Brain microvascular endothelial cell (primary cell): ENCODE measurements around the gene MAGI1.

ENCODE experiments used
- DNase-seq: peaks from one replicate; pipeline ENCODE4 v3.0.0-alpha.2; 2020
- H3K27ac ChIP-seq: fragments of 250-450 bp; sonication (Bioruptor Pico); 2 replicates; pipeline ENCODE4 v1.5.1; 2020; ENCODE audit warnings: mild to moderate bottlenecking, moderate library complexity
- H3K27me3 ChIP-seq: fragments of 250-450 bp; sonication (Bioruptor Pico); replicated peaks from 2 replicates; pipeline ENCODE4 v1.5.1; 2020; ENCODE audit warnings: mild to moderate bottlenecking
- H3K36me3 ChIP-seq: fragments of 250-450 bp; sonication (Bioruptor Pico); replicated peaks from 2 replicates; pipeline ENCODE4 v1.5.1; 2020; ENCODE audit warnings: mild to moderate bottlenecking
- H3K4me3 ChIP-seq: 2 replicates; pipeline ENCODE4 v1.5.1; 2011; ENCODE audit warnings: low read depth, mild to moderate bottlenecking, control low read depth, low read length, moderate library complexity
- in situ Hi-C: cut with HindIII; loops from 2 replicates; pipeline ENCODE4 v1.10.0; 2017; ENCODE audit warnings: low sequenced_read_pairs, low pct_ligation_motif_present
- TF ChIP-seq, protein P1 (sequence below): IDR thresholded peaks from 2 replicates; pipeline ENCODE4 v1.5.1; 2011; ENCODE audit warnings: low read depth, mild to moderate bottlenecking, moderate library complexity, low read length, control low read depth, inconsistent platforms; ENCODE audit errors: missing control alignments

Gene MAGI1

DNA sequence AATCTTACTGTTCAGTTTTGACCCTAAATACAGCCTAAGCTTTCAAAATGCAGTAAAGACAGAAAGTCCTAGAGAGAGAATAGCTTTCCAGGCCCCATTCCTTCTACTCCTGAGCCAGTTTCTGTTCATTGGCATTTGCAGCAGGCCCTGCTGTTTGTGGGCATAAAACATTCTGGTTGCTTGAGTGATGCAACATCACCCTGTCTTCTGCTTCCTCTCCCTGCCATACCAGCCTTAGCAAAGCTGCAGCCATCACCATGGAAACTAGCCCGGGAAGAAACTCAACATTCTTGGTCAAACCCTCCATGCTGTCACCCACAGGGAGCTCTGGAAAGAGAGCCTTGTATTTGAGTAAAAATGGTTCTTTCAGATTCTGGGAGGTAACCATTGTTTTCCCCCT lies 325.7 kb downstream of the MAGI1 start:
- H3K27me3 ChIP-seq: no peaks in the 10 kb centered on the region
- in situ Hi-C loops: no loop called here
- no peak overlapping the region for H3K4me3 ChIP-seq
- TF ChIP-seq, protein P1, sequence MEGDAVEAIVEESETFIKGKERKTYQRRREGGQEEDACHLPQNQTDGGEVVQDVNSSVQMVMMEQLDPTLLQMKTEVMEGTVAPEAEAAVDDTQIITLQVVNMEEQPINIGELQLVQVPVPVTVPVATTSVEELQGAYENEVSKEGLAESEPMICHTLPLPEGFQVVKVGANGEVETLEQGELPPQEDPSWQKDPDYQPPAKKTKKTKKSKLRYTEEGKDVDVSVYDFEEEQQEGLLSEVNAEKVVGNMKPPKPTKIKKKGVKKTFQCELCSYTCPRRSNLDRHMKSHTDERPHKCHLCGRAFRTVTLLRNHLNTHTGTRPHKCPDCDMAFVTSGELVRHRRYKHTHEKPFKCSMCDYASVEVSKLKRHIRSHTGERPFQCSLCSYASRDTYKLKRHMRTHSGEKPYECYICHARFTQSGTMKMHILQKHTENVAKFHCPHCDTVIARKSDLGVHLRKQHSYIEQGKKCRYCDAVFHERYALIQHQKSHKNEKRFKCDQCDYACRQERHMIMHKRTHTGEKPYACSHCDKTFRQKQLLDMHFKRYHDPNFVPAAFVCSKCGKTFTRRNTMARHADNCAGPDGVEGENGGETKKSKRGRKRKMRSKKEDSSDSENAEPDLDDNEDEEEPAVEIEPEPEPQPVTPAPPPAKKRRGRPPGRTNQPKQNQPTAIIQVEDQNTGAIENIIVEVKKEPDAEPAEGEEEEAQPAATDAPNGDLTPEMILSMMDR: no peak
- peak; percentile 79 for DNase-seq
- no peak overlapping the region for H3K27ac ChIP-seq
- no peaks in the 10 kb centered on the region for H3K36me3 ChIP-seq

DNA sequence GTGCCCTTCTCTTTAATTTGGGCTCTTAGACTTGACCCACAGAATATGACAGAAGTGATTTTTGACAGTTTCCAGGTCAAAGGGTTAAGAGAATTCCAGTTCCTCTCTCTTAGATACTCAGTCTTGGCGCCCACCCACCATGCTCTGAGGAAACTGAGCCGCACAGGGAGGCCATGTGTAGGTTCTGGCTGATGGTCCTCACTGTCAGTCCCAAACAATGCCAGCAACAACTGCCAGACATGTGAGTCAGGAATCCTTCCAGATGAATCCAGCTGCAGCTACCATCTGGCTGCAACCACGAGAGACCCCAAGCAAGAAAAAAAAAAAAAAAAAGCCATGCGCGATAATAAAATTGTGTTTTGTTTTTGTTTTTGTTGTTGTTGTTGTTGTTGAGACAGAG lies 326.6 kb downstream of the MAGI1 start:
- in situ Hi-C loops: no loop called here
- Histone ChIP-seq H3K27me3 (no peaks in the 10 kb centered on the region), H3K27ac (no peak overlapping the region), H3K4me3 (no peak overlapping the region), H3K36me3 (no peaks in the 10 kb centered on the region)
- DNase-seq: no peak
- TF ChIP-seq, protein P1: no peak

DNA sequence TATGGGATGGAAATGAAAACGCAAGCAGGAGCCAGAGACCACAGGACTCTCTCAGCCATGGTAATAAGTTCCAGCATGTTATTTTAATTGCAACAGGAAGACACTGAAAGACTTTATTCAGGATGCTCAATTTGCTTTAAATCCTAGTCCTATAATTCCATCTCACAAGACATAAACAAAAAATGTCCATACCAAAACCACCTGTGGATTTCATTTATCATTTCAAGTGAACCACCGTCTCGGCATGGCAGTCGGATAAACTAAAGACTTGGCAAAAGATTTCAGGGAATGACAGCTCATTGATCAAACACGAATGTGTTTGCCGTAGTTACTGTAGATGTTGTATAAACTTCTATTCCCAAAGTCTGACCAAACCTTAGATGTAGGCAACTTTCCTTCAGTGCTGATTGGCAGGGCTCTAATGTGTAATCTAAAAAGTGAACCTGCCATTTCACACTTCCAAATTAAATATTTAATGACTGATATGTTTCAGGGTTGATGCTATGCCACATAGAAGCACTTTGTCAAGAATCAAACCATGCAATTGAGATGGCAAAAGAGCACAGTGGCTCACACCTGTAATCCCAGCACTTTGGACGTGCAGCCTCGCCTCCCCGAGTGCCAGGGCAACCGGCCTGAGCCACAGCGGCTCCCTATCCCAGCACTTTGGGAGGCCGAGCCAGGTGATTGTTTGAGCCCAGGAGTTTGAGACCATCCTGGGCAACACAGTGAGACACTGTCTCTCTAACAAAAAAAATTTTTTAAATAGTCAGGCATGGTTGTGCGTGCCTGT lies 331.7 kb downstream of the MAGI1 start:
- H3K36me3 ChIP-seq: no peaks in the 10 kb centered on the region
- H3K27me3 ChIP-seq: no peaks in the 10 kb centered on the region
- TF ChIP-seq, protein P1: no peak
- DNase-seq: no peak
- no peak overlapping the region for H3K4me3 ChIP-seq
- in situ Hi-C loops: no loop called here
- no peak overlapping the region for H3K27ac ChIP-seq

DNA sequence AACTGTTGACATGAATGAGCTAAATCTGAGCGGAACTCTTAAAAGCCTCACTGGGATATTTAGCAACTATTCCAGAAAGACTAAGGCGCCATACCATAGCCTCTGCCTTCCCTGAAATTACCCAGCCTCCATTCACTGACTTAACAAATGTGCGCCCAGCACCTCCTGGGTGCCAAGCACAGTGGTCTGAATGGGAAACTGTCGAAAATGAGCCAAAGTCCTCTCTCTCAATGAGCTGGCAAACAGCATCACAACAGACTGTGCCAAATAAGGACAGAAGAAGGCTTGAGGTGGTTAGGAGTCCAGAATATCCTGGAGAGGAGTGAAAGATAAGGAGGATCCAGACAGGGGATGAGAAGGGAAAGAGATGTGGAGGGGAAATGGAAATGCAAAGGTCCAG lies 332.4 kb downstream of the MAGI1 start:
- in situ Hi-C loops: no loop called here
- no peak for DNase-seq
- Histone ChIP-seq H3K36me3 (no peaks in the 10 kb centered on the region), H3K27me3 (no peaks in the 10 kb centered on the region), H3K27ac (no peak overlapping the region), H3K4me3 (no peak overlapping the region)
- TF ChIP-seq, protein P1: no peak

DNA sequence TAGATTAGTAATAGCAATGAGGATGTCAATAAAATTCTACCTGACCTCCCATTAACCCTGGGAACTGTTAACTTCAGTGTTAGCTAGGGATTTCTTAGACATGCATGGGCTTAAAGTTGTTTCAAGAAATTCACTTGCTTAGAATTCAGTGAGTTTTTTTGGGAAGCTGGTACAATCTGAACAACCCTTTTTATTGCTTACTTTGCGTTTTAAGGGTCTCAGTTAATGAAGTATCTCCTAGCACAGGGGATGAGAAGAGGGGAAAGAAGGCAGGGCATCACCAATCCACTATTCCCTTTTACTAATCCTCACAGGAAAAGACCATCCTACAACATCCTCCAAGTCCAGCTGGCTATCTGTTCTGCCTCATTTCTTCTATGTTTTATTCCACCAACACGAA lies 334.9 kb downstream of the MAGI1 start:
- TF ChIP-seq, protein P1: no peak
- no peak overlapping the region for H3K27ac ChIP-seq
- H3K4me3 ChIP-seq: no peak overlapping the region
- H3K27me3 ChIP-seq: no peaks in the 10 kb centered on the region
- DNase-seq: no peak
- no peaks in the 10 kb centered on the region for H3K36me3 ChIP-seq
- in situ Hi-C loops: no loop called here

DNA sequence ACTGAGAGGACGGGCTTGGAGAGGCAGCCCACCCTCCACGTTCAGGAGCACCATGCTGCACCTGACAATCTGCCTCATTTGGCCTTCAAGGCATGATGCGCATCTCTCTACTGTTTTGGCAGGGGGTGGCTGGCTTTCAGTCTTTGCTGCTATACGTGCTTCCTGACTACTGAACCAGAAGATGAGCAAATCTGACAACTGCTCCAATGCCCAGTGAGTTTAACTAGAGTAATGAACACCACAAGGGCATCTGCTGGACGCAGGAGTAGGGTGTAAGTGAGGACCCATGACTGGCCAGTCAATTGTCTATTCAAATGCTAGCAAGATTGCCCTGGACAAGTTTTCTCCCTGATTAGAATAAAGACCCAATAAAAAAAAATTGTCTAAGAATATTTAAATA lies 335.7 kb downstream of the MAGI1 start:
- Histone ChIP-seq H3K27ac (no peak overlapping the region), H3K4me3 (no peak overlapping the region), H3K36me3 (no peaks in the 10 kb centered on the region), H3K27me3 (no peaks in the 10 kb centered on the region)
- no peak for DNase-seq
- in situ Hi-C loops: no loop called here
- TF ChIP-seq, protein P1: no peak
